Heart left ventricle (tissue), 16 donors: ENCODE data around the gene SERPINH1. TPM values are rescaled to one million over a fixed set of nuclear protein-coding genes. Genes with fewer than 3 reads are reported as not detected.

ENCODE experiments used
- ATAC-seq, 4 donors: fragments of 200-7000 bp; cut with Tn5 transposase; one replicate each; pipeline ENCODE4 v1.9.1; 2020 to 2022; ENCODE audit warnings: moderate library complexity in 4 of 4, mild to moderate bottlenecking in 3 of 4, moderate number of reproducible peaks in 1 of 4
- DNase-seq, 5 donors: peaks; one replicate each; pipeline ENCODE4 v3.0.0-alpha.2; 2020
- H3K27ac ChIP-seq, 12 donors: fragments of 200-600 bp; sonication (generic) in 4 of 12; one replicate each; pipeline versions ENCODE4 v1.5.0 to v1.8.0; 2016 to 2022; ENCODE audit warnings: mild to moderate bottlenecking in 2 of 12
- H3K27me3 ChIP-seq, 9 donors: fragments of 200-600 bp; sonication (generic) in 2 of 9; one replicate each; pipeline versions ENCODE4 v1.5.1 to v1.8.0; 2016 to 2022; ENCODE audit warnings: mild to moderate bottlenecking in 3 of 9
- H3K36me3 ChIP-seq, 9 donors: fragments of 200-600 bp; sonication (generic) in 2 of 9; one replicate each; pipeline versions ENCODE4 v1.5.0 to v1.8.0; 2018 to 2022; ENCODE audit warnings: mild to moderate bottlenecking in 2 of 9
- H3K4me1 ChIP-seq, 12 donors: fragments of 200-600 bp; sonication (generic) in 4 of 12; one replicate each; pipeline versions ENCODE4 v1.5.0 to v1.8.0; 2016 to 2022; ENCODE audit warnings: mild to moderate bottlenecking in 3 of 12
- H3K4me3 ChIP-seq, 12 donors: fragments of 200-600 bp; sonication (generic) in 4 of 12; one replicate each; pipeline versions ENCODE4 v1.5.0 to v1.8.0; 2017 to 2022; ENCODE audit warnings: mild to moderate bottlenecking in 9 of 12, moderate library complexity in 4 of 12
- H3K9me3 ChIP-seq, 12 donors: fragments of 200-600 bp; sonication (generic) in 4 of 12; one replicate each; pipeline versions ENCODE4 v1.5.0 to v1.8.0; 2016 to 2022; ENCODE audit warnings: mild to moderate bottlenecking in 1 of 12
- CTCF ChIP-seq, 12 donors: fragments of 200-600 bp; sonication (generic) in 4 of 12; IDR thresholded peaks; one replicate each; pipeline versions ENCODE4 v1.5.0 to v1.8.0; 2018 to 2022; ENCODE audit warnings: antibody characterized with exemption in 12 of 12, mild to moderate bottlenecking in 5 of 12
- POLR2A ChIP-seq, 2 donors: fragments of 450-650 bp; IDR thresholded peaks; one replicate each; pipeline ENCODE4 v1.6.1; 2017; ENCODE audit warnings: antibody characterized with exemption in 2 of 2, mild to moderate bottlenecking in 2 of 2, moderate library complexity in 2 of 2
- WGBS, 4 donors: extraction: QIAGEN DNeasy Blood & Tissue Kit in 2 of 4; methylation state at CpG; one replicate each; pipeline versions ENCODE4 v1.1.5 to v1.1.7; 2013 to 2018; 5-methylcytosine and 5-hydroxymethylcytosine counted together
- intact Hi-C, 10 donors: fragments of 100-400 bp; cut with DNase I; formaldehyde crosslinking; loops; one replicate each; pipeline versions ENCODE4 v1.11.1 to v1.14.2; 2022
- polyA plus RNA-seq, 2 donors: library from polyadenylated mRNA; stranded (reverse); fragments of 200-250 nt; gene quantifications; one replicate each; pipeline ENCODE4 v1.2.3, GENCODE V29; 2013
- total RNA-seq, 9 donors: library from RNA; depleted of rRNA in 2 of 9; stranded (reverse); fragments of >200 nt in 2 of 9; fragmentation: NEBNext Ultra II Directional in 3 of 9; extraction: Animal tissue kit (Norgen Biotek cat#: 25700) in 3 of 9; gene quantifications; one replicate each; pipeline versions ENCODE4 v1.1.0 to v1.2.4, GENCODE V29; 2016 to 2023
- donor health status: ischemic (EF 13 %, LVEDD 7.1; RV severe dilation, severe dysfunction).
- donor health status: healthy with polysubstance abuse.
- donor health status: DM: no; HTN: yes; CAD: no.
- donor health status: DM: no; HTN: no; CAD: no.
- donor health status: ischemic (EF 25% LVEDD 6.9; RV normal size, moderate dysfunction).
- donor health status: ischemic (EF 25% LVEDD 5.7; RV mildly dilated, moderate dysfunction).
- donor health status: healthy.
- donor health status: DM: yes; HTN: yes; CAD: no.
- donor health status: ischemic (EF 35%, LVEDD 5.7; RV mildly dilated, moderate dysfunction).
- donor health status: nonischemic (EF 11% LVEDD 7.7; RV severe dilation, severe dysfunction).
- donor health status: DM: yes; HTN: yes; CAD: no.
- donor health status: PGD.
- donor health status: ischemic (EF 29% LVEDD 5.4; RV normal size, mild dysfunction).
- donor health status: nonischemic (EF 23%, LVEDD 6.1; RV moderate dilation, normal function).

SERPINH1 gene
- total and polyA plus RNA-seq, 11 donors, result 32.5 to 211 (median 71.8) TPM

GRCh38 chr11:75557666-75558494 lies 4.2 kb upstream of the SERPINH1 start:
- Histone ChIP-seq H3K27ac (peak overlapping the region; percentile 8 to 100 (median 96)), H3K27me3 (no peaks in the 10 kb centered on the region), H3K4me3 (peak overlapping the region in 5 of 12 donors; percentile 1 to 38 (median 25)), H3K9me3 (no peaks in the 10 kb centered on the region), H3K36me3 (no peaks in the 10 kb centered on the region), H3K4me1 (peaks cover 13 to 77% (median 59%) of the 10 kb centered on the region in 12 donors)
- ATAC-seq (peak in 1 of 4 donors; percentile 14), DNase-seq (peak; percentile 54 to 72 (median 60))
- intact Hi-C loops, result no loop called here
- TF ChIP-seq CTCF (IDR thresholded peaks at IDR 0.05) (no peak), POLR2A (IDR thresholded peaks at IDR 0.05) (no peak)
- 37 to 49% (median 45%) methylated on average over 13 to 17 of the region's 17 CpGs for WGBS, 4 donors

GRCh38 chr11:75558939-75559843 lies 2.9 kb upstream of the SERPINH1 start:
- H3K4me3 ChIP-seq, result peak overlapping the region in 8 of 12 donors; percentile 16 to 38 (median 22)
- intact Hi-C loops, result no loop called here
- H3K9me3 ChIP-seq, result no peaks in the 10 kb centered on the region
- no peaks in the 10 kb centered on the region for H3K27me3 ChIP-seq
- 9 to 21% (median 14%) methylated on average over 8 of the region's 8 CpGs for WGBS, 4 donors
- DNase-seq, result peak in 4 of 5 donors; percentile 67 to 77 (median 76)
- TF ChIP-seq POLR2A (IDR thresholded peaks at IDR 0.05), result no peak
- TF ChIP-seq CTCF (IDR thresholded peaks at IDR 0.05), result no peak
- H3K36me3 ChIP-seq, result peaks cover 0 to 4% (median 0%) of the 10 kb centered on the region in 9 donors
- H3K27ac ChIP-seq, result peak overlapping the region; percentile 8 to 100 (median 96)
- peak in 2 of 4 donors; percentile 1 to 7 for ATAC-seq
- H3K4me1 ChIP-seq, result peaks cover 4 to 75% (median 58%) of the 10 kb centered on the region in 12 donors

- no peaks in the 10 kb centered on the region for H3K27me3 ChIP-seq
- peak overlapping the region in 10 of 12 donors; percentile 93 to 100 (median 99) for H3K27ac ChIP-seq
- TF ChIP-seq POLR2A (IDR thresholded peaks at IDR 0.05) (no peak), CTCF (IDR thresholded peaks at IDR 0.05) (no peak)
- 67 to 86% (median 75%) methylated on average over 1 of the region's 1 CpG for WGBS, 4 donors
- H3K4me3 ChIP-seq, result no peak overlapping the region
- H3K4me1 ChIP-seq, result peaks cover 11 to 76% (median 58%) of the 10 kb centered on the region in 12 donors
- ATAC-seq (no peak), DNase-seq (peak in 1 of 5 donors; percentile 3)
- no peaks in the 10 kb centered on the region for H3K9me3 ChIP-seq
- intact Hi-C loops, result no loop called here
- H3K36me3 ChIP-seq, result peaks cover 0 to 10% (median 4%) of the 10 kb centered on the region in 9 donors
These were observed 1.4 kb upstream of the SERPINH1 start for GRCh38 chr11:75560644-75561043.
